Uterus (tissue), 4 donors: ENCODE data around the gene BGN. TPM values are rescaled to one million over a fixed set of nuclear protein-coding genes. Genes with fewer than 3 reads are reported as not detected.

Experiments
- DNase-seq, 2 donors: peaks; one replicate each; pipeline ENCODE4 v3.0.0-alpha.2; 2019 to 2020
- H3K27ac ChIP-seq, 2 donors: fragments of 200-600 bp; sonication (generic); 1 replicate in 1 of 2; 2 replicates in 1 of 2; pipeline ENCODE4 v1.5.1; 2016 to 2018
- H3K27me3 ChIP-seq, 2 donors: fragments of 200-600 bp; sonication (generic); one replicate each; pipeline ENCODE4 v1.5.1; 2018 to 2019; ENCODE audit warnings: control low read depth in 1 of 2
- H3K36me3 ChIP-seq, 2 donors: fragments of 200-600 bp; sonication (generic); one replicate each; pipeline ENCODE4 v1.5.1; 2019; ENCODE audit warnings: control low read depth in 1 of 2
- H3K4me1 ChIP-seq, 2 donors: fragments of 200-600 bp; sonication (generic); one replicate each; pipeline ENCODE4 v1.5.1; 2018 to 2019; ENCODE audit warnings: control low read depth in 1 of 2
- H3K4me3 ChIP-seq, 2 donors: fragments of 200-600 bp; sonication (generic); 1 replicate in 1 of 2; 2 replicates in 1 of 2; pipeline ENCODE4 v1.5.1; 2018 to 2019; ENCODE audit warnings: mild to moderate bottlenecking in 1 of 2
- H3K9me3 ChIP-seq, 2 donors: fragments of 200-600 bp; sonication (generic); one replicate each; pipeline ENCODE4 v1.5.1; 2019; ENCODE audit warnings: control low read depth in 1 of 2
- POLR2A ChIP-seq, 2 donors: fragments of 450-650 bp; IDR thresholded peaks; one replicate each; pipeline ENCODE4 v1.6.1; 2016; ENCODE audit warnings: antibody characterized with exemption in 2 of 2, mild to moderate bottlenecking in 1 of 2, moderate library complexity in 1 of 2
- intact Hi-C: fragments of 100-400 bp; cut with DNase I; formaldehyde crosslinking; loops from one replicate; pipeline ENCODE4 v1.15.1; 2023; ENCODE audit warnings: low total_unique reads
- total RNA-seq, 4 donors: library from RNA; depleted of rRNA in 3 of 4; stranded (reverse); fragments of >200 nt in 3 of 4; gene quantifications; one replicate each; pipeline versions ENCODE4 v1.1.0 to v1.2.4, GENCODE V29; 2014 to 2023
- TF ChIP-seq, protein P1 (sequence below), 4 experiments: fragments of 200-600 bp in 2 of 4; fragments of 450-650 bp in 2 of 4; sonication (generic) in 2 of 4; IDR thresholded peaks; one replicate each; pipeline ENCODE4 v1.5.1; 2016 to 2019; ENCODE audit warnings: antibody characterized with exemption in 4 of 4, mild to moderate bottlenecking in 2 of 4, moderate library complexity in 1 of 4
- donor health status: DM: yes; HTN: yes; CAD: no.

BGN gene
- total RNA-seq, 4 donors from 2014 or later: 36.8 to 91.5 (median 50.0) TPM

DNA sequence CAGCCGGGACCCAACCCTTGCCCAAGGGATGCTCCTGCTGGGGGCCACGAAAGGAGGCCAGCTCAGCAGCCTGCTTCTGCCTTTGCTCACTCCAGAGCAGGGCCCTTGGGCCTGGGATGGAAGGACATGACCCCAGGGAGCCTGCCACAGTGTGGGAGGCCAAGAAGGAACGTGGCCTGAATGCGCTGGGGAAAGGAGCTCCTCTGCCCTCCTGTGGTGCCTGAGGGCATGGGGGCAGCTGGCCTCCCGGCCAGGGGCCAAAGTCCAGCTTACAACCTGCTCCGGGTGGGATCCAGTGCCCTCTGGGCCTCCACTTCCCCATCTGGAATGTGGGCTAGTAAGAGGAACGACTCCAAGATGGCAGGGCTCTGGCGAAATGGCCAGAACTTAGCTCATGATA lies 20.7 kb downstream of the BGN start:
- no peak overlapping the region for H3K4me3 ChIP-seq
- DNase-seq: no peak
- peaks cover 0 to 3% of the 10 kb centered on the region in 2 donors for H3K27me3 ChIP-seq
- no peak for TF ChIP-seq POLR2A (IDR thresholded peaks at IDR 0.05)
- TF ChIP-seq, protein P1, sequence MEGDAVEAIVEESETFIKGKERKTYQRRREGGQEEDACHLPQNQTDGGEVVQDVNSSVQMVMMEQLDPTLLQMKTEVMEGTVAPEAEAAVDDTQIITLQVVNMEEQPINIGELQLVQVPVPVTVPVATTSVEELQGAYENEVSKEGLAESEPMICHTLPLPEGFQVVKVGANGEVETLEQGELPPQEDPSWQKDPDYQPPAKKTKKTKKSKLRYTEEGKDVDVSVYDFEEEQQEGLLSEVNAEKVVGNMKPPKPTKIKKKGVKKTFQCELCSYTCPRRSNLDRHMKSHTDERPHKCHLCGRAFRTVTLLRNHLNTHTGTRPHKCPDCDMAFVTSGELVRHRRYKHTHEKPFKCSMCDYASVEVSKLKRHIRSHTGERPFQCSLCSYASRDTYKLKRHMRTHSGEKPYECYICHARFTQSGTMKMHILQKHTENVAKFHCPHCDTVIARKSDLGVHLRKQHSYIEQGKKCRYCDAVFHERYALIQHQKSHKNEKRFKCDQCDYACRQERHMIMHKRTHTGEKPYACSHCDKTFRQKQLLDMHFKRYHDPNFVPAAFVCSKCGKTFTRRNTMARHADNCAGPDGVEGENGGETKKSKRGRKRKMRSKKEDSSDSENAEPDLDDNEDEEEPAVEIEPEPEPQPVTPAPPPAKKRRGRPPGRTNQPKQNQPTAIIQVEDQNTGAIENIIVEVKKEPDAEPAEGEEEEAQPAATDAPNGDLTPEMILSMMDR (IDR thresholded peaks at IDR 0.05): no peak
- H3K9me3 ChIP-seq: no peaks in the 10 kb centered on the region
- no peak overlapping the region for H3K27ac ChIP-seq
- no peaks in the 10 kb centered on the region for H3K36me3 ChIP-seq
- intact Hi-C loops: no loop called here
- H3K4me1 ChIP-seq: no peaks in the 10 kb centered on the region

DNA sequence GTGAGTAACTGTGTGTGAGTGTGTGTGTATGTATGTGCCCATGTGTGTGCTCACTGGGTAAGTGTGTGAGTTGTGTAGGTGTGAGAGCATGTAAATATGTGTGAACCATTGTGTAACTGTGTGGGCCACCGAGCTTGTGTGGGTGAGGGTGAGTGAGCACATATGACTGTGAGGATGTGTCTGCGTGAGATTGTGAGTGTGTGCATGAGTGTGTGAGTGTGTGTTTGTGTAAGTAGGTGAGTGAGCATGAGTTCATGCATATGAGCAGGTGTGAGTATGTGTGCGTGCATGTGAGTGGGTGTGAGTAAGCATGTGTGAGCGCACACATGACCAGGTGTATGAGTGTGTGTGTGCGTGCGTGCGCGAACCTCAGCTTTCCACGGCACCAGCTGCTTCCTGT lies 21.3 kb downstream of the BGN start:
- no peak for DNase-seq
- peaks cover 0 to 3% of the 10 kb centered on the region in 2 donors for H3K27me3 ChIP-seq
- no peaks in the 10 kb centered on the region for H3K9me3 ChIP-seq
- no peak overlapping the region for H3K27ac ChIP-seq
- intact Hi-C loops: no loop called here
- no peaks in the 10 kb centered on the region for H3K4me1 ChIP-seq
- no peaks in the 10 kb centered on the region for H3K36me3 ChIP-seq
- no peak overlapping the region for H3K4me3 ChIP-seq
- no peak for TF ChIP-seq POLR2A (IDR thresholded peaks at IDR 0.05)
- TF ChIP-seq, protein P1 (IDR thresholded peaks at IDR 0.05): no peak

DNA sequence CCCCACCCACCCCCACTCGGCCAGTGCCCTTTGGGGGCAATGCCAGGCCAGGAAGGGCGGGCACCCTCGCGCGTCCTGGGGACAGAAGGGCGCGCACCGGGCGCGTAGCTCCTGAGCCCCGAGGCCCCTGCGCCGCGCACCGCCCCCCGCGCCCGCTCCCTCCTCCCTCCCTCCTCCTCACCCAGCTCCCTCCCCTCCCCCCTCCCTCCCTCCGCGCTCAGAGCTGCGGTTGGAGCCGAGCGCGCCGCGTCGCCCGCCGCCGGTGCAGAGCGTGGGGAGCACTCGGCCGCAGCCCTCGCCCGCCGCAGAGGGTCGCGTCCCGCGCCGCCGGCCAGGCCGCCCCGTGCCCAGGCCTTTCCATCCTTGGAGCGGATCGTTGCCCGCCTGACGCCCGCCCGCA lies 22.6 kb downstream of the BGN start, which contains the start of gene ATP2B3:
Gene ATP2B3 (plus strand): TSS at position 220 of the 400 bp plus-strand sequence. CDS start 18,606 bp downstream, outside the sequence.
- Histone ChIP-seq H3K27ac (no peak within 1 kb of the TSS), H3K36me3 (no peaks in the 10 kb centered on the region), H3K4me3 (no peak within 1 kb of the TSS), H3K27me3 (peaks cover 0 to 3% of the 10 kb centered on the region in 2 donors), H3K9me3 (no peaks in the 10 kb centered on the region), H3K4me1 (no peaks in the 10 kb centered on the region)
- no peak for DNase-seq
- no peak for TF ChIP-seq POLR2A (IDR thresholded peaks at IDR 0.05)
- TF ChIP-seq, protein P1 (IDR thresholded peaks at IDR 0.05): no peak
- intact Hi-C loops: no loop called here

GRCh38 chrX:153517946-153518834 lies 23.4 kb downstream of the BGN start:
- Histone ChIP-seq H3K27ac (no peak overlapping the region), H3K9me3 (no peaks in the 10 kb centered on the region), H3K4me1 (no peaks in the 10 kb centered on the region), H3K36me3 (no peaks in the 10 kb centered on the region), H3K27me3 (peaks cover 0 to 3% of the 10 kb centered on the region in 2 donors), H3K4me3 (no peak overlapping the region)
- TF ChIP-seq, protein P1 (IDR thresholded peaks at IDR 0.05): no peak
- no peak for TF ChIP-seq POLR2A (IDR thresholded peaks at IDR 0.05)
- no peak for DNase-seq
- intact Hi-C loops: no loop called here

GRCh38 chrX:153519569-153520286 lies 24.9 kb downstream of the BGN start:
- no peak overlapping the region for H3K4me3 ChIP-seq
- DNase-seq: no peak
- H3K27me3 ChIP-seq: peaks cover 0 to 12% of the 10 kb centered on the region in 2 donors
- no peak overlapping the region for H3K27ac ChIP-seq
- H3K36me3 ChIP-seq: no peaks in the 10 kb centered on the region
- H3K9me3 ChIP-seq: no peaks in the 10 kb centered on the region
- intact Hi-C loops: no loop called here
- no peak for TF ChIP-seq POLR2A (IDR thresholded peaks at IDR 0.05)
- TF ChIP-seq, protein P1 (IDR thresholded peaks at IDR 0.05): no peak
- no peaks in the 10 kb centered on the region for H3K4me1 ChIP-seq
